Ishikawa (cell line): Measurements from ENCODE around the gene KAT6B.

ENCODE experiments used
- EP300 ChIP-seq: IDR thresholded peaks from 2 replicates; pipeline ENCODE4 v1.6.1; 2012; ENCODE audit warnings: borderline replicate concordance
- RAD21 ChIP-seq: IDR thresholded peaks from 2 replicates; pipeline ENCODE4 v1.6.1; 2012; ENCODE audit warnings: low read depth
- TEAD4 ChIP-seq: IDR thresholded peaks from 2 replicates; pipeline ENCODE4 v1.6.1; 2012

GRCh38 chr10:74823791-74824183, 2.6 kb upstream of the KAT6B start:
- no peak for TF ChIP-seq TEAD4
- no peak for TF ChIP-seq EP300
- TF ChIP-seq RAD21: no peak
